Bone marrow (tissue), 2 donors: ENCODE results near the gene NUDT1.
A peak's percentile ranks its signal among the peaks of the same experiment; 100 is the strongest.

ENCODE experiments used
- DNase-seq, 2 donors: peaks; one replicate each; lab custom pipeline; 2025; lab: John Stamatoyannopoulos, UW

Gene NUDT1

GRCh38 chr7:2205036-2205780 is 36.8 kb upstream of the NUDT1 start:
- no peak for DNase-seq

- DNase-seq: no peak
Observed at GRCh38 chr7:2208712-2209111, 33.3 kb upstream of the NUDT1 start.

- DNase-seq: peak; percentile 3 to 22
Observed at GRCh38 chr7:2209146-2209960, 32.7 kb upstream of the NUDT1 start.

DNA sequence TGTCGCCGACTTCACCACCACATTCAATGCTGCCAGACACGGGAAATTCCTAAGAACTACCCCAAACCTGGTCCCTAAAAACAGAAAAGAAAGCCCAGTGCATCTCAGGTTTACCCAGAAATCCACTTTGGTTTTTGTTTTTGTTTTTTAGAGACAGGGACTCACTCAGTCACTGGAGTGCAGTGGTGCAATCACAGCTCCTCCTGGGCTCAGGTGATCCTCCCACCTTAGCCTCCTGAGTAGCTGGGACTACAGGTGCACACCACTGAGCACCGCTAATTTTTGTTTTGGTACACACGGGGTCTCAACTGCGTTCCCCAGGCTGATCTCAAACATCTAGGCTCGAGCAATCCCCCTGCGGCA is 32.1 kb upstream of the NUDT1 start:
- DNase-seq: no peak

- DNase-seq: no peak
Observed at GRCh38 chr7:2210551-2211258, 31.3 kb upstream of the NUDT1 start.

DNA sequence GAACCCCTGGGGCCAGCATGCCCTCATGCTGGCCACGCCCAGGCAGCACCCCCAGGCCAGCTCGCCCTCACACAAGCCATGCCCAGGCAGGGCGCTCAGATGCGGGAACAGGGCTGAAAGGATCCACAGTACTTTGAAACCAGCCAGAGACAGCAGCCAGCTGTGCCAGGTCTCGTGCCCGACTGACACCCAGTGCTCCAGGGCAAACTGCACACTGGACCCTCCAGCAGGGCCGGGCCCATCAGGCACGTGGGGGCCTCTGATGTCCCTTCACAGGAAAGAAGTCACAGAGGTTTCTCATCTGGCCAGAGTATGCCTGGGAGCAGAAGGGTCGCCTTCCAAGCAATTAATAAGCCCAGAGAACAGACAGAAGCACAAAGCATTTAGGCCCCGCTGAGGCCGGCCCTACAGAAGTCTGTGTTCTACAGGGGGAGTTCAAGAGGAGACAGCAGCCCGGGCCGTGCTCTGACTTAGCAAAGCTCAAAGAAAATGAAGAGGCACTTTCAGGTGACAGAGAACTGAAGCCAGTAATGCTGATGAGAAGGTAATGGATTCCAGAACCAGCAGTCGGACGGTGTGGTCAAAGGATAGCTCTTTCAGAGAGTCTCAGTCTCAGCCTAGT is 30.7 kb upstream of the NUDT1 start:
- DNase-seq: no peak

GRCh38 chr7:2211926-2212325 is 30.1 kb upstream of the NUDT1 start:
- no peak for DNase-seq

DNA sequence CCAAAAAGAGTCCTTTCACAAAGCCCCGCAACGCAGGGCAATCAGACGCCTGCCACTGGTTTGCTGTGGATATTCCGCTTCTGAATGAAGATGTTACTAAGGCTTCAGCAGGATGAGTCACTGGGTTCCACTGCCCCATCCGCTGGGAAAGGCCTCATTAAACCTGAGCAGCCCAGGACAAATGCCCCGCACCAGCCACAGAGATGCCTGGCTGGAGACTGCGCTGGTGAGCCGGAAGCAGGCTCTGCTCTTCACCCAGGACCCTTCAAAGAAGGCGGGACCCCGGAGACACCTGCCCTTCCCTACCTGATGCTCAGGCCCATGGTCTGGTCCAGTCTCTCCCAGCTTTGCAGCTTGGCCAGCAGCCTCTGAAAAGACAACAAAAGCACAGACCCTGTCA is 29.1 kb upstream of the NUDT1 start:
- DNase-seq: no peak

DNA sequence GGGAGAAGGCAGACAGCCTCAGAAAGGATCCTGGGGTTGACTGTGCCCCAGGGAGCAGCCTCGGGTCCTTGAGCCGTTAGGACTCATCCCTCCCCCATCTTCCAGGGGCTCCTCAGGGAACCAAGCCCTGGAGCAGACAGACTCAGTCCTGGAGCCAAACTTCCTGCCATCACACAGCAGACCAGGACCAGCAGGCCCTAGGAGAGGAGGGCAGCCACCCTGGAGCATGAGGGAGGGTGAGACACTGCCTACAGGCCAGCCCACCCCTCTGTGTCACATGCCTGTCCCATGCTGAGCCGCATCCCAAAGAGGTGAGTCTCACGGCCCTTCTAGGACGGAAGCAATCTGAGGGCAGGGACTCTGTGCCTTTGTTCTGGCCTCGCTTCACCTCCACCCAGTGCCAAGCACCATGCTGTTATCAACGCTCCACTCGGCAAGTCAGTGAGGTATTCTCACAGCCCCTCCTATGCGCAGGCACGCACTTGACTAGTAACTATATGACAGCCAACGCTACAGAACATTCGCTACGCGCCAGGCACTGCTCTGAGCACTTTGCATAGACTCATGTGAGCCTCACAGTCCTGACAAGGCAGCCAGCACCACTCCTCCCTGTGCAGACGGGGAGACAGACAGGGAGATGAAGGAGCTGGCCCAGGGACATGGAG is 28.3 kb upstream of the NUDT1 start:
- DNase-seq: no peak

- DNase-seq: peak in 1 of 2 donors; percentile 95
Observed at GRCh38 chr7:2214636-2215035, 27.4 kb upstream of the NUDT1 start.

DNA sequence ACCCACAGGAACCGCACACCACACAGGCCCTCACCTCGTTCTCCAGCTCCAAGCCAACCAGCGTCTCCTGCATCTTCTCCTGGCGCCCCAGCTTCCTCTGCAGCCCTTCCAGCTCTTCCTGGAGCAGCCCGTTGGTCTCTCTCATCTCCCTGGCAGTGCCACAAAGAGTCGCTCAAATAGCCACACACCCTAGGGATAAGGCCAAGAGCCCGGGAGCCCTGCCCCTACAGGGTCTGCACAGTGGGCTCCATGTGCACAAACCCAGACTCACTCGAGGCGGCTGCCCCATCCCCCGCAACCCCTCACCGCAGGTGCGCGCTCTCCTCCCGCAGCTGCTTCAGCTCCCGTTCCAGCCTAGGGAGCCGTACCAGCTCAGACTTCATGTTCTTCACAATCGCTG is 26.2 kb upstream of the NUDT1 start:
- DNase-seq: no peak

- no peak for DNase-seq
Observed at GRCh38 chr7:2217206-2217605, 24.8 kb upstream of the NUDT1 start.

- no peak for DNase-seq
Observed at GRCh38 chr7:2217716-2218443, 24.1 kb upstream of the NUDT1 start.

DNA sequence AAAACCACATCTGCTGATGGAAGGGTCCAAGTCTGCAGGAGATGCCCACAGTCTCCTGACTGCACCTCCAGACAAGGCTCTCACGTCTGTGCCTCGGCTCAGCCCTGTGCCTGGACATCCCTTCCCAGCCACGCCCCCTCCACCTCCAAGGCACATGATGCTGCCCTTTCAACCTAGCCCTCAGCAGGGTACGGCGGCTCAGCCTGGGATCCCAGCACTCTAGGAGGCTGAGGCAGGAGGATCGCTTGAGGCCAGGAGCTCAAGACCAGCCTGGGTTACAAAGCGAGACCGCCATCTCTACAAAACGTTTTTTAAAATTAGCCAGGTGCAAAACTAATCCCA is 23.6 kb upstream of the NUDT1 start:
- no peak for DNase-seq

DNA sequence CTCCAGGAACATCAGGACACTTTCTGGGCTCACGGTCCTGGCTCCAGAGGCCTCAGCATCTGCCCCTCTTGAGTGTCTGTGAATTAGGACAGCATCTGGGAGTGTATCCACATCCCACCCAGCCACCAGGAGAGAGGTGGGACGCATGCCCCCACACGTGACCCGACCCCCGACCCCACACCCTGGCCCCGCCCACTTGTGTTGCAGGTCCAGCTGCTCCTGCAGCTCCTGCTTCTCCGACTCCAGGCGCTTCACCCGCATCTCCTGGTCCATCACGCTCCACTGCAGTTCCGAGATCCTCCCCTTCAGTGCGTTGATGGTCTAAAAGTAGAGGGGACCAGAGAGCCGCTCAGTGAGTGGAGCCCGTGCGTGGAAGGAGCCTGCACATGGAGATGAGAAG is 22.9 kb upstream of the NUDT1 start:
- no peak for DNase-seq

DNA sequence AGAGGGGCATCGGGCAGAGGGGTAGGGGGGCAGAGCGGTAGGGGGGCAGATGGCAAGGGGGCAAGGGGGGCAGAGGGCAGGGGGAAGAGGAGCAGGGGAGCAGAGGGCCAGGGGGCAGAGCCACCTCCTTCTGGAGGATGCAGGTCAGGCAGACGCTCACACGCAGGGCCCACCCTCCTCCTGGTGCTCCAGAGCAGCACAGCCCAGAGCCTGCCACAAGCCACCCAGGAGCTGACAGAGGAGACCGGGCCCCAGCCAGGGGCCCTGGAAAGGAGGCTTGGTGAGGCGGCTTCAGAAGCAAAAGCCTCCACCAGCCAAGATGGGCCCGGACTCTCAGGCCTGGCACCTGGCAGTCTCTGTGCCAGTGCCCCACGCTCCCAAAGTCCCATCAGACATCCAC is 22.4 kb upstream of the NUDT1 start:
- no peak for DNase-seq

DNA sequence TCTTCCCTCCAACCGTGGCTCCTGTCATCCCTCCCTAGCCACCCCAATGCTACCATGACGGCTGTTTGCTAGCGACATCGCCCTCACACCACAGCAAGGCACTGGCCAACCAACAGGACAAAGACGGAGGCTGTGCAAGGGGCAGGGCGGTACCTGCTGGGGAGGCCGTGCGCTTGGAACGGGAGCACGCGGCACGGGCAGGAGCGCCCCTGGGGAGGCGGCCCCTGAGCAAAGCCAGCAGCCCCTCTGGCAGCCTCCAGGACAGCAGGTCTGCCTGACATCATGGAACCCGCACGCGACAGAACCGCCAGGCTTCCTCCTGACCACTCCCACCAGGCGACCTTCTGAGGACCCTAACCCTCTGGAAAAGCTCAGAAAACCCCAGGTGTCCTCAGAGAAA is 22.0 kb upstream of the NUDT1 start:
- DNase-seq: no peak

GRCh38 chr7:2220506-2220905 is 21.5 kb upstream of the NUDT1 start:
- DNase-seq: no peak

GRCh38 chr7:2220954-2221353 is 21.1 kb upstream of the NUDT1 start:
- no peak for DNase-seq

DNA sequence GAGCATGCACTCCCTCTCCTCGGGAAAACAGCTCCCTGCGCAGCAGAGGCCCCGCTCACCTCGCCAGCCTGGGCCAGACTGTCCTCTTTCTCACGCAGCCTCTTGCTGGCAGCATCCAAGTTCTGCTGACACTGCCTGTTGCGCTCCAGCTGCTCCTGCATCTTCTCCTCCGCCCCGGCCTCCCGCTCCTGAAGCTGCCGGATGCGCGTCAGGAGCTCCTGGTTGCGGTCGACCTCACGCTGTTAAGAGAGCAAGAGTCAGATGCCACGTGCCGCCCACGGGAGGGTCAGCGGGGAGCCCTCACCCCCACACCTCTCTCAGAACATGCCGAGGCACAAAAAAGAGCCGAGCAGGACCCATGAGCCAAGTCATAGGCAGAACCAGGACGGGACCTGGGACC is 19.5 kb upstream of the NUDT1 start:
- no peak for DNase-seq

- DNase-seq: no peak
Observed at GRCh38 chr7:2223321-2223720, 18.7 kb upstream of the NUDT1 start.
